ENCODE data around the gene SPPL2C. TPM values are rescaled to one million over a fixed set of nuclear protein-coding genes. Genes with fewer than 3 reads are reported as not detected.
A peak's percentile ranks its signal among the peaks of the same experiment; 100 is the strongest.

The SPPL2C gene
- total RNA-seq, 1 donor from 2014 or later = not detected

- peak; percentile 73 for DNase-seq (ENCODE audit: low spot score)
- Histone ChIP-seq H3K4me1 (peaks cover 14% of the 10 kb centered on the region), H4K20me1 (ENCODE audit: low read depth) (peaks cover 35% of the 10 kb centered on the region), H3K27me3 (peaks cover 96% of the 10 kb centered on the region), H3K9me3 (ENCODE audit: low read depth) (no peaks in the 10 kb centered on the region), H3K36me3 (no peaks in the 10 kb centered on the region), H3K9ac (no peak overlapping the region), H3K4me2 (peak overlapping the region; percentile 99), H3K27ac (no peak overlapping the region), H3K79me2 (ENCODE audit: low read depth) (no peaks in the 10 kb centered on the region), H3F3A (ENCODE audit: low read depth) (no peaks in the 10 kb centered on the region), H3K4me3 (peak overlapping the region; percentile 66), H2AFZ (replicated peaks) (peak overlapping the region; percentile 48)
- H3K27me3 Mint-ChIP-seq (ENCODE audit: insufficient read depth, low read depth) = peaks cover 52% of the 10 kb centered on the region
- H3K9me3 Mint-ChIP-seq = no peaks in the 10 kb centered on the region
- H3K27ac Mint-ChIP-seq = no peak overlapping the region
- peak overlapping the region; percentile 91 for H3K4me3 Mint-ChIP-seq
- TF ChIP-seq EZH2 (IDR thresholded peaks at IDR 0.05) (peak; percentile 86), CTCF (IDR thresholded peaks at IDR 0.05) (peak; percentile 41), EZH2phosphoT487 (IDR thresholded peaks at IDR 0.05) (peak; percentile 90)
- peaks cover 18% of the 10 kb centered on the region for H3K4me1 Mint-ChIP-seq
- no peaks in the 10 kb centered on the region for H3K36me3 Mint-ChIP-seq
Observed at GRCh38 chr17:45895304-45895968, 50.8 kb downstream of the SPPL2C start.

- H3K4me3 Mint-ChIP-seq = peak overlapping the region; percentile 86
- peak overlapping the region; percentile 66 for H3K4me3 ChIP-seq
- peak; percentile 48 for DNase-seq (ENCODE audit: low spot score)
- no peaks in the 10 kb centered on the region for H3K36me3 Mint-ChIP-seq
- H3K36me3 ChIP-seq = no peaks in the 10 kb centered on the region
- H3K27me3 Mint-ChIP-seq (ENCODE audit: insufficient read depth, low read depth) = peaks cover 54% of the 10 kb centered on the region
- no peaks in the 10 kb centered on the region for H3K9me3 ChIP-seq (ENCODE audit: low read depth)
- no peaks in the 10 kb centered on the region for H3K9me3 Mint-ChIP-seq
- peaks cover 18% of the 10 kb centered on the region for H3K4me1 Mint-ChIP-seq
- no peaks in the 10 kb centered on the region for H3F3A ChIP-seq (ENCODE audit: low read depth)
- no peak overlapping the region for H2AFZ ChIP-seq (replicated peaks)
- H3K27me3 ChIP-seq = peaks cover 96% of the 10 kb centered on the region
- no peak overlapping the region for H3K27ac ChIP-seq
- TF ChIP-seq CTCF (IDR thresholded peaks at IDR 0.05) = no peak
- peak; percentile 64 for TF ChIP-seq EZH2 (IDR thresholded peaks at IDR 0.05)
- TF ChIP-seq EZH2phosphoT487 (IDR thresholded peaks at IDR 0.05) = peak; percentile 71
- H4K20me1 ChIP-seq (ENCODE audit: low read depth) = peaks cover 35% of the 10 kb centered on the region
- no peak overlapping the region for H3K27ac Mint-ChIP-seq
- peak overlapping the region; percentile 99 for H3K4me2 ChIP-seq
- peaks cover 14% of the 10 kb centered on the region for H3K4me1 ChIP-seq
- H3K9ac ChIP-seq = no peak overlapping the region
- no peaks in the 10 kb centered on the region for H3K79me2 ChIP-seq (ENCODE audit: low read depth)
Observed at GRCh38 chr17:45895969-45896785, 51.5 kb downstream of the SPPL2C start.

Other genes with a start within 250 kb of the SPPL2C start
- 2.9 and 3.4 TPM in 2 replicates for gene CRHR1, start 60.6 kb upstream of the SPPL2C start, total RNA-seq (ENCODE audit: low replicate concordance)
- 1.4 and 2.4 TPM in 2 replicates for gene MAPT, start 49.7 kb downstream of the SPPL2C start, total RNA-seq (ENCODE audit: low replicate concordance)
- gene STH, start 154.4 kb downstream of the SPPL2C start, total RNA-seq (ENCODE audit: low replicate concordance) = not detected in 2 replicates